ENCODE results near the gene CLTC.
A peak's percentile ranks its signal among the peaks of the same experiment; 100 is the strongest.

The CLTC gene

GRCh38 chr17:59688008-59688407 lies 68.3 kb downstream of the CLTC start:
- no peak for DNase-seq

GRCh38 chr17:59688496-59688895 lies 68.8 kb downstream of the CLTC start:
- DNase-seq = no peak

- no peak for DNase-seq
These were observed 73.9 kb downstream of the CLTC start for GRCh38 chr17:59693582-59693981.

GRCh38 chr17:59694344-59694743 lies 74.6 kb downstream of the CLTC start:
- DNase-seq = no peak

GRCh38 chr17:59695945-59696681 lies 76.4 kb downstream of the CLTC start:
- no peak for DNase-seq

- no peak for DNase-seq
These were observed 77.1 kb downstream of the CLTC start for GRCh38 chr17:59696682-59697277.

- no peak for DNase-seq
These were observed 78.4 kb downstream of the CLTC start for GRCh38 chr17:59698143-59698542.

GRCh38 chr17:59699218-59699617 lies 79.5 kb downstream of the CLTC start:
- DNase-seq = no peak

- no peak for DNase-seq
These were observed 80.1 kb downstream of the CLTC start for GRCh38 chr17:59699786-59700185.

- no peak for DNase-seq
These were observed 82.6 kb downstream of the CLTC start for GRCh38 chr17:59702304-59702703.

- DNase-seq = peak; percentile 88
These were observed 87.7 kb downstream of the CLTC start, which contains the start of the genes PTRH2 and VMP1 for GRCh38 chr17:59707149-59707970. Gene PTRH2 (minus strand): TSS chr17:59707430. CDS start chr17:59697978, 9,452 bp downstream. Gene VMP1 (plus strand): TSS chr17:59707654. CDS start chr17:59731447, 23,793 bp downstream.

- DNase-seq = no peak
These were observed 88.3 kb downstream of the CLTC start for GRCh38 chr17:59707971-59708430.

GRCh38 chr17:59711936-59712335 lies 92.2 kb downstream of the CLTC start:
- no peak for DNase-seq

- DNase-seq = no peak
These were observed 93.2 kb downstream of the CLTC start for GRCh38 chr17:59712862-59713261.

GRCh38 chr17:59714255-59714654 lies 94.6 kb downstream of the CLTC start:
- no peak for DNase-seq

- no peak for DNase-seq
These were observed 96.7 kb downstream of the CLTC start for GRCh38 chr17:59716427-59716826.

- no peak for DNase-seq
These were observed 99.8 kb downstream of the CLTC start for GRCh38 chr17:59719526-59719925.

- DNase-seq = no peak
These were observed 102.9 kb downstream of the CLTC start for GRCh38 chr17:59722623-59723022.

GRCh38 chr17:59723041-59723440 lies 103.3 kb downstream of the CLTC start:
- no peak for DNase-seq

GRCh38 chr17:59723607-59724006 lies 103.9 kb downstream of the CLTC start:
- no peak for DNase-seq

GRCh38 chr17:59725691-59726090 lies 106.0 kb downstream of the CLTC start:
- no peak for DNase-seq

- no peak for DNase-seq
These were observed 108.3 kb downstream of the CLTC start for GRCh38 chr17:59727817-59728533.
